Ecto neural progenitor cell (in vitro differentiated cells): ENCODE data around the gene MOCS1.
"Not testable (repeated sequence)": the region's sequence is repeated elsewhere in the genome, so short reads cannot be mapped to it uniquely, and the experiment has no call there.

Experiments used
- DNase-seq: peaks from one replicate; pipeline ENCODE4 v3.0.0-alpha.2; 2018; ENCODE audit warnings: low spot score

The MOCS1 gene

GRCh38 chr6:39934131-39934757, at the start of gene MOCS1:
MOCS1 (minus strand) TSS chr6:39934462; CDS start chr6:39934417, 45 bp downstream.
- DNase-seq: peak; percentile 88

- DNase-seq: no peak
Measured at GRCh38 chr6:39984051-39984450, 49.8 kb upstream of the MOCS1 start.

GRCh38 chr6:39983193-39983592, 48.9 kb upstream of the MOCS1 start:
- no peak for DNase-seq

- no peak for DNase-seq
Measured at GRCh38 chr6:39982720-39983119, 48.5 kb upstream of the MOCS1 start.

- DNase-seq: no peak
Measured at GRCh38 chr6:39980839-39981580, 46.7 kb upstream of the MOCS1 start.

GRCh38 chr6:39979461-39980328, 45.4 kb upstream of the MOCS1 start:
- no peak for DNase-seq

- DNase-seq: no peak
Measured at GRCh38 chr6:39978240-39978639, 44.0 kb upstream of the MOCS1 start.

GRCh38 chr6:39973661-39974060, 39.4 kb upstream of the MOCS1 start:
- DNase-seq: no peak

- not testable (repeated sequence) for DNase-seq
Measured at GRCh38 chr6:39972717-39973116, 38.5 kb upstream of the MOCS1 start.

GRCh38 chr6:39971131-39971530, 36.9 kb upstream of the MOCS1 start:
- not testable (repeated sequence) for DNase-seq

GRCh38 chr6:39965751-39966150, 31.5 kb upstream of the MOCS1 start:
- no peak for DNase-seq

- no peak for DNase-seq
Measured at GRCh38 chr6:39964530-39964929, 30.3 kb upstream of the MOCS1 start.

GRCh38 chr6:39964094-39964493, 29.8 kb upstream of the MOCS1 start:
- no peak for DNase-seq

- DNase-seq: no peak
Measured at GRCh38 chr6:39962831-39963230, 28.6 kb upstream of the MOCS1 start.

GRCh38 chr6:39961178-39961577, 26.9 kb upstream of the MOCS1 start:
- no peak for DNase-seq

- no peak for DNase-seq
Measured at GRCh38 chr6:39958947-39959346, 24.7 kb upstream of the MOCS1 start.

GRCh38 chr6:39956936-39957335, 22.7 kb upstream of the MOCS1 start:
- no peak for DNase-seq

- DNase-seq: no peak
Measured at GRCh38 chr6:39953076-39953618, 18.9 kb upstream of the MOCS1 start.

GRCh38 chr6:39952167-39952566, 17.9 kb upstream of the MOCS1 start:
- no peak for DNase-seq

GRCh38 chr6:39951716-39952115, 17.5 kb upstream of the MOCS1 start:
- no peak for DNase-seq

GRCh38 chr6:39951191-39951590, 16.9 kb upstream of the MOCS1 start:
- no peak for DNase-seq

GRCh38 chr6:39950125-39950720, 16.0 kb upstream of the MOCS1 start:
- no peak for DNase-seq
